ENCODE results near the gene TCF3.
"Not testable (repeated sequence)": the region's sequence is repeated elsewhere in the genome, so short reads cannot be mapped to it uniquely, and the experiment has no call there.

The TCF3 gene

DNA sequence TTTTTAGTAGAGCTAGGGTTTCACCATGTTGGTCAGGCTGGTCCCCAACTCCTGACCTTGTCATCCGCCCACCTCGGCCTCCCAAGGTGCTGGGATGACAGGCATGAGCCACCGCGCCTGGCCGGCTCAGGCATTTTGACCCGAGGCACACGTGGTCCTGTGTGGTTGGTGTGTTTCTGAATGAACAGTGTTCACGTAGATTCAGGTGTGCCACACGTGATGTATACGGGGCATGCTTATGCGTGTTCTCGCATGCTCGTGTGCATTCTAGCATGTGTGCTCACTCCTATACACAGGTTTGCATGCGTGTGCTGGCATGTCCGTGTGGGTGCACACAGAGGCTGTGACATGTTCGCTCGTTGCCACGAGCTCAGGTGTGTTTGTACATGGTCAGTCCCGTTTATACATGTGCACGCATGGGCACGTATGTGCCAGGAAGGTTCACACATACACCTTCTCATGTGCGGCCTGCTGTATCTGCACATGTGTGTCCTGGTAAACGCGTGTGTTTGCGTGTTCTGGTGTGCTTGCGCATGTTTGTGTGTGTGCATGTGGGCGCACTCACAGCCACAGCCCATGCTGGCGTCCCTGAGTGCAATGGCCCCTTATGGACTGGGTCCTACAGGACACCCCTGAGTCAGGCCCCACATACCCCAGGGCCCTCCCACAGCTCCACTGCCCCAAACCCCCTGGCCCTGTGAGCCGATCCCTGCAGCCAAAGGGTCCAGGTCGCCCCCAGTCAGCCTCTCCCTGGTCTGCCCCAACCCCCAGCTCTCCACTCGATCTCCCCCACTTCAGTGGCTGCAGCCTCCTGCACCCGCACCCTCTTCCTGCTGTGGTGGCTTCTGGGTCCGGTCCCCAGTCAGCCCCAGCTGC lies 20.6 kb upstream of the TCF3 start:
- no peak for DNase-seq

GRCh38 chr19:1672038-1672768 lies 19.8 kb upstream of the TCF3 start:
- no peak for DNase-seq

GRCh38 chr19:1671716-1672037 lies 19.3 kb upstream of the TCF3 start:
- no peak for DNase-seq

DNA sequence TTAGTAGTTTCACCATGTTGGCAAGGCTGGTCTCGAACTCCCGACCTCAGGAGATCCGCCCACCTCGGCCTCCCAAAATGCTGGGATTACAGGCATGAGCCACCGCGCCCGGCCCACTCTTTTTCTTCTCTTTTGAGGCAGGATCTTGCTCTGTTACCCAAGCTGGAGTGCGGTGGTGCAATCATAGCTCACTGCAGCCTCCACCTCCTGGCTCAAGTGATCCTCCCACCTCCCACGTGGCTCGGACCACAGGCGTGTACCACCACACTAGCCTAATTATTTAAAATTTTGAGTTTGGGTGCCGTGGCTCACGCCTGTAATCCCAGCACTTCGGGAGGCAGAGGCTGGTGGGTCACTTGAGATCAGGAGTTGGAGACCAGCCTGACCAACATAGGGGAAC lies 18.3 kb upstream of the TCF3 start:
- not testable (repeated sequence) for DNase-seq

DNA sequence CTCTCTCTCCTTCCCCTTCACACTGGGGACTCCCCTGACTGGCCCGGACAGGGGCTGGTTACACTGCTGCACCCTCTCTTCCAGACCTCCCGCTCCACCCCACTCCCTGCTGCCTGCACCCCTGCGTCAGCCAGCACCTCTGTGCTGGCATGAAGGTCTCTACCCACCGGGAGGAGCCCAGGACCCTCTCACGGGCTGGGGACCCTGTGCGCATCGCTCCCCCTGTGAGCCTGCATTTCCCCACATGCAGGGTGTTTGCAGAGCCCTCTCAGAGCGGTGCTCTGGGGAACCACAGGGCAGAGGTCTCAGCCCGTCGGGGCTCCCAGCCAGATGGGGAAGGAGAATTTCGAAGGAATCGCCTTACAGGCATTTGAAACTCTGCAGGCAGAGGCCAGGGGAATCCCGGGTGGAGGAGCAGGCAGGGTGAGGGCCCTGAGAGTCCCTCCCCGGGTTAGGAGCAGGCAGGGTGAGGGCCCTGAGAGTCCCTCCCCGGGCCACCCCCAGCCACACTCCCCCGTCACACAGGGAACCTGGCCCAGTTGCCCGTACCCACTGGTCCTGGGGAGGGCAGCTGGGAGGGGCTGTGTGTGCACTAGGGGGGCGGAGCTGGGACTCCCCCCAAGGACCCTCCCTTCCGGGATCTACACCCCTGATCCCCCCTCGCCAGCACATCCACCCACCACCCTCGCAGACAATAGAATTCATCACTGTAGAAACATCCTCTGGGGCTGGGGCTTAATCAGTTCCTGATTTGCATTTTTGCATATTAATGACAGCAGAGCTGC lies 16.3 kb upstream of the TCF3 start:
- DNase-seq: no peak

- no peak for DNase-seq
Measured at GRCh38 chr19:1668048-1668485, 15.7 kb upstream of the TCF3 start.

- no peak for DNase-seq
Measured at GRCh38 chr19:1665565-1666047, 13.2 kb upstream of the TCF3 start.

DNA sequence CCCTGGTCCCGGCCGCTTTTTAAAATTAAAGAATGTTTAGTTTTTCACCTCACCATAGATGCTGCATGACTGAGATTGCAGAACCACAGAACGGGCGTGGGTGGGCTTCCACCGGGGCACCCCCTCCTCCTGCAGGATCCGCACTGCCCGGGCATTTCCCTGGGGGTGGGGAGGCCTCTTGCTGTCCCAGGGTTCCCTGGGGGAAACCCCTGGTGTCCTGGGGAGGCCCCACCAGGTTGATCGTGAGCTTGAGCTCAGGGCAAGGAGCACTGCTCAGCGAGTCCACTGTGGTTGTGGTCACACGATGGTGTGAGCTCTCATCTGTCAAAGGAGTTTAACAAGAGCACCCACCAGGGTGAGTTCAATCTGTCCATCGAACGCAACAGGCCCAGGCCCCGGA lies 11.4 kb upstream of the TCF3 start:
- no peak for DNase-seq

DNA sequence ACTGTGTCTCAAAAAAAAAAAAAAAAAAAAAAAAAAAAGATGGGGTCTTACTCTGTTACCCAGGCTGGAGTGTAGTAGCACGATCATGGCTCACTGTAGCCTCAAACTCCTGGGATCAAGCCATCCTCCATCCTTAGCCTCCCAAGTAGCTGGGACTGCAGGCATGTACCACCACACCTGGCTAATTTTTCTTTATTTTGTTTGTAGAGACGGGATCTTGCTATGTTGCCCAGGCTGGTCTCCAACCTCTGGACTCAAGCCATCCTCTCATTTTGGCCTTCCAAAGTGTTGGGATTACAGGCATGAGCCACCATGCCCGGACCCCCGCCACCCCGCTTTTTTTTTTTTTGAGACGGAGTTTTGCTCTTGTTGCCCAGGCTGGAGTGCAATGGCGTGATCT lies 10.8 kb upstream of the TCF3 start:
- DNase-seq: not testable (repeated sequence)

DNA sequence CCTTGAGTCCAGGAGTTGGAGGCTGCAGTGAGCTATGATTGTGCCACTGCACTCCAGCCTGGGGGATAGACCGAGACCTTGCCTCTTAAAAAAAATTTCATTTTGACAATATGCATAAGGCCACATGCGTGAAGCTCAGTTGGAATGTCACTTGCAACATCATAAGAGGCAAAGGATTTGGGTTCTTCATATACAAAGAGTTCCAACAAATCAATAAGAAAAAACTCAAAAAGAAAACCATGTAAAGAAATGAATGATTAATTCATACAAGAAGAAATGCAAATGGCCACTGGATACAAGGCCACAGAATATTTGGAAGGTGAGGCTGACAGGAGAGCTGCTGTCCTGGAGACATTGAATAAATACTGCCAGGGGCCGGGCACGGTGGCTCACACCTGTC lies 9.6 kb upstream of the TCF3 start:
- no peak for DNase-seq

- no peak for DNase-seq
Measured at GRCh38 chr19:1659084-1659427, 6.6 kb upstream of the TCF3 start.

DNA sequence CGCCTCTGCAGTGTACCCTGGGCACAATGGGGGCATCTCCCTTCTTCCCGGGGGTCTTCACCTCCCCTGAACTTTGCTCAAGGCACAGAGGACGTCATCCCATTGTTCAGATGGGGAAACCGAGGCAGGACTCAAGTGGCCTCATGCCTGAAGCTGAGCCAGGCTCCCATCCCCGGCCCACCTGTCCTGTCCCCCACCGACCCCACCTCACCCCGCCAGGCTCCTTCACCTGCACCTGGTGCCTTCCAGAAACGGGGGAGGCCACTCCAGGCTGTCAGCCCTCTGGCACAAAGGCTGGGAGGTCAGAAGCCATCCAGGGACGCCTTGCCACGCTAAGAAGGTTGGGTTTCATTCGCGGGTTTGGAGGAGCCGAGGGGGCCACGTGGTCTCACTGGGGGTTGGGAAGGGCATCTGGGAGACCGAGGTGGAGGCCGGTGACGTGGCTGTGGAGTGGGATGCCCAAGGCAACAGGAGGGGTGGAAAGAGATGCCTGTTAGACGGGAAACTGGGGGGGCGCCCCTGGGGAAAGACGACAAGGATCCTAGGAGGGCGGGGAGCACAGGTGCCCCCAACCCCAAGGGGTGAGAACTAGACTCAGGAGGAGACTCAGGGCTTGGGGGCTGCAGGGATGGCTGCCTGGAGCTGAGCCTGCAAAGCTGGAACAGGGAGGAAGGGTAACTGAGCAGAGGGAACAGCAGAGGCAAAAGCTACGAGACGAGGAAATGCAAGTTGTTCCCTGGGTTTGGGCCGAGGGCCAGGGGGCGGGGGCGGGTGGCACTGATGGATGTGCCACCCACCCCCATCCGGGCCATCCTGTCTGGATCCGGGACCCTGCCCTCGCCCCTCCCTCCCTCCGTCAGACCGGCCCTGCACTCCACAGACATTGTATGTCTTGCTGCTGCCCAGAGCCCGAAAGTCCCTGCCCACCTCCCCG lies 6.0 kb upstream of the TCF3 start:
- no peak for DNase-seq

- DNase-seq: no peak
Measured at GRCh38 chr19:1657746-1658145, 5.3 kb upstream of the TCF3 start.

DNA sequence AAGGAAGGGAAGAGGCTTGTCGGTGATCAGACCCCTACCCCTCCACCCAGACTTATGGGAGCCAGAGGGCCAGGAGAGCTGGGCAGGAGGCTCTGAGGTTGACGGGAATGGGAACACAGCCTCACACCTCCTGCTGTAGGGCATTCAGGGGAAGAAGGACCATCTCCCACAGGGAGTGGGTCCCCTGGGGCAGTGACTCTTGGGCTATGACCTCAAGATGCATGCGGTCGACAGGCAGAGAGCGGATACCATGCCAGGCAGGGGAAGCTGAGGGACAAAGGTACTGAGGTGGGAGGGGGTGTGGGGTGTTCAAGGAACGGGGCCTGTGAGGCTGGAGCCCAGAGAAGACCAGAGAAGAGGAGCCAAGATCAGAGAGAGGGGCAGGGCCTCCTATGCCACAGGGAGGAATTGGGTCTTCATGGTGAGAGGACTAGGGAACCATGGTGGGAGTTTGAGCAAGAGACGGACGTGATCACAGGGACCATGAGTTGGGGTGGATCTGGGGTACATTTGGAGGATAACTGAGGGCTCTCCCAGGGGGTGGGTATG lies 4.6 kb upstream of the TCF3 start:
- DNase-seq: no peak

DNA sequence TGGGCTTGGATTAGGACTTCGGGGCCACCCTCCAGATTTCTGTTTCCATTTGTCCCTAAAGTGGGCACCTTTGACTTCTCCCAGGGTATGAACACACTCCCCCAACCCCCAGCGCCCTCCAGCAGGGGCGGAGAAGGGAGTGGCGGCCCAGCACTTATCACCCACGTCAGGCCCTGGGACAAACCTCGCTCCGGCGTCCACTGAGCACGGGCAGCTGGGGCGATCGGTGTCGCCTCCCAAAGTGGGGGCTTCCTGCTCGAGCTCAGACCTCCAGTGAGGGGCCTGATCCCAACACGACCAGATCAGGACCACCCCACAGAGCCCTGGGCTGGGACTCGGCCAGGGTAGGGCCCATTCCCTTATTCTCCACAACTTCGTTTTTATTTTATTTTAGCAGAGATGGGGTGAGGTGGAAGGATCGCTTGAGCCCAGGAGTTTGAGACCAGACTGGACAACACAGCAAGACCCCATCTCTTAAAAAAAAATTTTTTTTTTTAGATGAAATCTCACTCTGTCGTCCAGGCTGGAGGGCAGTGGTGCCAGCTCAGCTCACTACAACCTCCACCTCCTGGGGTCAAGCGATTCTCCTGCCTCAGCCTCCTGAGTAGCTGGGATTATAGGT lies 3.7 kb upstream of the TCF3 start:
- no peak for DNase-seq

GRCh38 chr19:1655131-1655981 lies 2.9 kb upstream of the TCF3 start:
- no peak for DNase-seq

- DNase-seq: no peak
Measured at GRCh38 chr19:1654178-1654792, 1.9 kb upstream of the TCF3 start.

DNA sequence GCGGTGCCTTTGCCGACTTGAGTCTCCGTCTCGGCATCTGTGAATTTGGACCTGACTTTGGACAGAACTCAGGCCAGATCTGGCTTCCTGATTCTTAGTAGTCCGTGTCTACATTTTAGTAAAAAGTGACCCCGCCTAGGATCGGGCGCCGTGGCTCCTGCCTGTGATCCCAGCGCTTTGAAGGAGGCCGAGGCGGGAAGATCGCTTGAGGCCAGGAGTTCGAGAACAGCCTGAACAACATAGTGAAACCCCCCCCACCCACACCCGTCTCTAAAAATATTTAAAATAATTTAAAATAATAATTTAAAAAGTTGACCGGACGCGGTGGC lies 849 bp upstream of the TCF3 start:
- DNase-seq: no peak

- no peak for DNase-seq
Measured at GRCh38 chr19:1651568-1652291, 685 bp downstream of the TCF3 start.
